ENCODE results near the gene ATPAF2.

DNA sequence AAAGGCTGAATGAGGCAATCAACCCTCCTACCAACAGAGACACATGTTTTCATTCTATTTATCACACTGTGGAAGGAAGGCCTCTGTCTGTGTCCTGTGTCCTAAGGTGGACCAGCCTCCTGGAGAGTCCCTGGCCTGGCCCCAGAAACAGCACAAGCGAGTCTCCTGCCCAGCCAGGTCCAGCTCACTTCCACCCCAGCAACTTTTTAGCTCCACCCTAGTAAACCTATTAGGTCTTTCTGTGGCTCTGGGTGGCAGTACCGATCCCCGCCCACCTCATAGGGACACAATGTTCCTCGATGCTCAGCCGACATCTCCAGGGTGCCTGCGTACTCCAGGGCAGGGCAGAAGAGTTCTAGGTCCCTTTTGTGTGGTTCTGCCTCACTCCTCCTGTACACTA, 55.6 kb downstream of the ATPAF2 start:
- TF ChIP-seq EP300 (IDR thresholded peaks at IDR 0.05) (no peak), POLR2AphosphoS5 (IDR thresholded peaks at IDR 0.05) (no peak), POLR2A (IDR thresholded peaks at IDR 0.05) (no peak)
- TF ChIP-seq, protein P1, sequence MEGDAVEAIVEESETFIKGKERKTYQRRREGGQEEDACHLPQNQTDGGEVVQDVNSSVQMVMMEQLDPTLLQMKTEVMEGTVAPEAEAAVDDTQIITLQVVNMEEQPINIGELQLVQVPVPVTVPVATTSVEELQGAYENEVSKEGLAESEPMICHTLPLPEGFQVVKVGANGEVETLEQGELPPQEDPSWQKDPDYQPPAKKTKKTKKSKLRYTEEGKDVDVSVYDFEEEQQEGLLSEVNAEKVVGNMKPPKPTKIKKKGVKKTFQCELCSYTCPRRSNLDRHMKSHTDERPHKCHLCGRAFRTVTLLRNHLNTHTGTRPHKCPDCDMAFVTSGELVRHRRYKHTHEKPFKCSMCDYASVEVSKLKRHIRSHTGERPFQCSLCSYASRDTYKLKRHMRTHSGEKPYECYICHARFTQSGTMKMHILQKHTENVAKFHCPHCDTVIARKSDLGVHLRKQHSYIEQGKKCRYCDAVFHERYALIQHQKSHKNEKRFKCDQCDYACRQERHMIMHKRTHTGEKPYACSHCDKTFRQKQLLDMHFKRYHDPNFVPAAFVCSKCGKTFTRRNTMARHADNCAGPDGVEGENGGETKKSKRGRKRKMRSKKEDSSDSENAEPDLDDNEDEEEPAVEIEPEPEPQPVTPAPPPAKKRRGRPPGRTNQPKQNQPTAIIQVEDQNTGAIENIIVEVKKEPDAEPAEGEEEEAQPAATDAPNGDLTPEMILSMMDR (IDR thresholded peaks at IDR 0.05): no peak

All from gastroesophageal sphincter (tissue), 3 donors.